SH-SY5Y (cell line): ENCODE results near the gene TMEM181.

ENCODE experiments used
- GATA2 ChIP-seq: IDR thresholded peaks from 2 replicates; pipeline ENCODE4 v1.6.1; 2011; ENCODE audit warnings: mild to moderate bottlenecking, low read depth, low read length
- GATA3 ChIP-seq: IDR thresholded peaks from 2 replicates; pipeline ENCODE4 v1.6.1; 2011; ENCODE audit warnings: low read depth, mild to moderate bottlenecking, low read length, moderate library complexity

DNA sequence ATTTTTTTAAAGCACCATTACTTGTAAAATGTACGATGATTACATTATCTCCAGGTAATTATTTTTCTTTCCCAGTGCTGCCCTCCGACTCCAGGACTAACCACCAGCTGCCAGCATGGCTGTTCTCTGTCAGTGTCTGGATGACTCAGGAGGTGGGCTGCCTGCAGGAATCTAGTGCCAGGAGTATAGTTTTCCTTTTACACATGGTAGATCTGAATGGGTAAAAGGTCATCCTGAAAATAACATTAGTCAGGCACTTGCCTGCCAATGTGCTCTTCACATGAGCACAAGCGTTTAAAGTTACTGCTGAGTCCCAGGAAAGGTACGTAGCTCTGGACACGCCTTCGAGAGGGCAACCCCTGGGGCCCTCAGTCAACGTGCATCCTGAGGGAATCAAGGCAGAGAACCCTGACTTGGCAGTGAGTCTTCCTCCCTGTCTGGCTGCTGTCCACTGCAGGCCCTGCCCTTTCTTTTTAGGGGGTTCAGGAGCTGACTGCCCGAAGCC is 82.3 kb downstream of the TMEM181 start:
- TF ChIP-seq GATA3 (no peak), GATA2 (no peak)
